ENCODE measurements around the gene WNT6. TPM values are rescaled to one million over a fixed set of nuclear protein-coding genes. Genes with fewer than 3 reads are reported as not detected.

WNT6 gene
- total and polyA plus RNA-seq, 2 of the 8 experiments (the other 6 are each of a cell fraction or from before 2014, with no cell fraction given), result not detected

- Histone ChIP-seq H4K8ac (ENCODE audit: extremely low read depth, insufficient read depth, low read length) (no peak overlapping the region), H2BK120ac (replicated peaks; ENCODE audit: low read depth, low read length) (no peak overlapping the region), H4K91ac (replicated peaks; ENCODE audit: insufficient read length, low read length) (no peak overlapping the region), H3K4me2 (ENCODE audit: insufficient read depth in 1 of 2, low read depth in 2 of 2, low read length in 2 of 2) (no peak overlapping the region), H4K5ac (ENCODE audit: insufficient read length, low read depth, low read length) (no peak overlapping the region), H3K79me1 (ENCODE audit: low read depth, low read length) (no peaks in the 10 kb centered on the region), H3K79me2 (ENCODE audit: control insufficient read depth in 1 of 2, insufficient read depth in 2 of 2, low read length in 2 of 2) (no peaks in the 10 kb centered on the region), H3K4me3 (ENCODE audit: extremely low read depth in 1 of 4, insufficient read depth in 2 of 4, low read depth in 3 of 4, low read length in 4 of 4) (no peak overlapping the region), H2BK5ac (ENCODE audit: low read depth, low read length) (no peak overlapping the region), H4K20me1 (replicated peaks in 1 of 2; ENCODE audit: control insufficient read depth in 1 of 2, insufficient read depth in 2 of 2, low read length in 2 of 2) (no peaks in the 10 kb centered on the region), H3K14ac (ENCODE audit: insufficient read length) (no peak overlapping the region), H2BK15ac (ENCODE audit: low read length) (no peak overlapping the region), H2AFZ (ENCODE audit: low read length) (no peak overlapping the region), H3K23ac (ENCODE audit: insufficient read length) (no peak overlapping the region), H3K4me1 (replicated peaks in 1 of 4; ENCODE audit: control insufficient read depth in 3 of 4, insufficient read depth in 4 of 4, low read length in 3 of 4) (no peaks in the 10 kb centered on the region), H3K23me2 (ENCODE audit: low read depth, low read length) (no peaks in the 10 kb centered on the region), H3K9ac (replicated peaks in 1 of 4; ENCODE audit: extremely low read depth in 1 of 4, low read depth in 3 of 4, low read length in 3 of 4) (no peak overlapping the region), H3K9me3 (ENCODE audit: insufficient read depth in 2 of 2, low read depth in 1 of 2, low read length in 1 of 2) (no peaks in the 10 kb centered on the region), H3K56ac (replicated peaks; ENCODE audit: insufficient read length, low read depth, low read length) (no peak overlapping the region), H3K27ac (ENCODE audit: low read depth, low read length) (no peak overlapping the region), H2BK12ac (ENCODE audit: low read depth, low read length) (no peak overlapping the region), H3K18ac (ENCODE audit: extremely low read depth, low read length) (no peak overlapping the region), H3K4ac (replicated peaks; ENCODE audit: insufficient read length, low read depth, low read length) (no peak overlapping the region), H3K36me3 (ENCODE audit: control insufficient read depth in 2 of 4, insufficient read depth in 4 of 4, low read length in 3 of 4) (no peaks in the 10 kb centered on the region), H3K27me3 (replicated peaks in 1 of 4; ENCODE audit: control insufficient read depth in 3 of 4, extremely low read depth in 1 of 4, insufficient read depth in 3 of 4, low read length in 3 of 4) (no peaks in the 10 kb centered on the region), H2BK20ac (ENCODE audit: low read length) (no peak overlapping the region), H2AK5ac (ENCODE audit: low read depth, low read length) (no peak overlapping the region)
- DNase-seq (ENCODE audit: low read depth in 1 of 2, low spot score in 2 of 2) (no peak), FAIRE-seq (no peak)
- TF ChIP-seq JUND (IDR thresholded peaks at IDR 0.05; ENCODE audit: low read length) (no peak), TAF7 (optimal IDR thresholded peaks at IDR 0.05; ENCODE audit: borderline replicate concordance, low read depth, low read length) (no peak), USF2 (IDR thresholded peaks at IDR 0.05; ENCODE audit: low read length) (no peak)
- TF ChIP-seq, protein P1, sequence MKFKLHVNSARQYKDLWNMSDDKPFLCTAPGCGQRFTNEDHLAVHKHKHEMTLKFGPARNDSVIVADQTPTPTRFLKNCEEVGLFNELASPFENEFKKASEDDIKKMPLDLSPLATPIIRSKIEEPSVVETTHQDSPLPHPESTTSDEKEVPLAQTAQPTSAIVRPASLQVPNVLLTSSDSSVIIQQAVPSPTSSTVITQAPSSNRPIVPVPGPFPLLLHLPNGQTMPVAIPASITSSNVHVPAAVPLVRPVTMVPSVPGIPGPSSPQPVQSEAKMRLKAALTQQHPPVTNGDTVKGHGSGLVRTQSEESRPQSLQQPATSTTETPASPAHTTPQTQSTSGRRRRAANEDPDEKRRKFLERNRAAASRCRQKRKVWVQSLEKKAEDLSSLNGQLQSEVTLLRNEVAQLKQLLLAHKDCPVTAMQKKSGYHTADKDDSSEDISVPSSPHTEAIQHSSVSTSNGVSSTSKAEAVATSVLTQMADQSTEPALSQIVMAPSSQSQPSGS (IDR thresholded peaks at IDR 0.05; ENCODE audit: low read length), result no peak
- ChIA-PET CTCF (ENCODE audit: partially characterized antibody) (interaction anchor here (0.7 to 1.4 kb wide), 3 partner anchors 9 to 228 kb away, joined by 3 to 7 read pairs (median 4); no protein-coding TSS in a partner anchor), POLR2A (ENCODE audit: partially characterized antibody) (no interaction called here)
- WGBS, 2 experiments (ENCODE audit: extremely low coverage in 1 of 2, insufficient coverage in 1 of 2, insufficient read length in 1 of 2, insufficient replicate concordance in 2 of 2, low coverage in 1 of 2, low lambda C conversion rate in 2 of 2, missing lambda C conversion rate in 1 of 2), result 88% methylated on average over 11 of the region's 11 CpGs; no CpG with 5 or more reads in 1 of the 2 experiments
Observed at GRCh38 chr2:218813771-218814460, 45.7 kb upstream of the WNT6 start.
